NCI-H226 (cell line): ENCODE results near the gene RAI1.
"Not testable (repeated sequence)": the region's sequence is repeated elsewhere in the genome, so short reads cannot be mapped to it uniquely, and the experiment has no call there.

Experiments
- DNase-seq: peaks from one replicate; pipeline ENCODE4 v3.0.0-alpha.2; 2015

The RAI1 gene

GRCh38 chr17:17680477-17681186 lies 626 bp upstream of the RAI1 start:
- no peak for DNase-seq

GRCh38 chr17:17681744-17682292 lies 560 bp downstream of the RAI1 start:
- no peak for DNase-seq

DNA sequence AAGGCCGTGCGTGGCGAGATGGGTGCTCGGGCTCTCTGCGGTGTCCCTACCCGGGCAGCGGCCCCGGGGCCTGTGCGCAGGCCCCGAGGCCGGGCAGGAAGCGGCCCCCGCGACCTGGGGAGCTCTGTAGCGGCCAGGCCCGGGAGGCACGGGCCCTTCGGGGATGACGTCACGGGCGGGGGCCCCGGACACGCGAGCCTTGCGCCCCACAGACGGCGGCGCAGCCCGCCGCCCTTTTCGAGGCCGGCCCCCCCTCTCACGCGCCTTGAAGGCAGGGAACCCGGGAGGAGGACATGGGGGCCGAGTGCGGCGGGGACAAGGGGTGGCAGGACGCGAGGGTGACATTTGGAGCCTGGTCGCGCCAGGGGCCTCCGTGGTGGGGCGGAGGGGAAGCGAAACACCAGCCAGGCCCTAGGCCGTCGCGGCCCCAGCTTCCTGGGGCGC lies 1.1 kb downstream of the RAI1 start:
- DNase-seq = peak; percentile 53

DNA sequence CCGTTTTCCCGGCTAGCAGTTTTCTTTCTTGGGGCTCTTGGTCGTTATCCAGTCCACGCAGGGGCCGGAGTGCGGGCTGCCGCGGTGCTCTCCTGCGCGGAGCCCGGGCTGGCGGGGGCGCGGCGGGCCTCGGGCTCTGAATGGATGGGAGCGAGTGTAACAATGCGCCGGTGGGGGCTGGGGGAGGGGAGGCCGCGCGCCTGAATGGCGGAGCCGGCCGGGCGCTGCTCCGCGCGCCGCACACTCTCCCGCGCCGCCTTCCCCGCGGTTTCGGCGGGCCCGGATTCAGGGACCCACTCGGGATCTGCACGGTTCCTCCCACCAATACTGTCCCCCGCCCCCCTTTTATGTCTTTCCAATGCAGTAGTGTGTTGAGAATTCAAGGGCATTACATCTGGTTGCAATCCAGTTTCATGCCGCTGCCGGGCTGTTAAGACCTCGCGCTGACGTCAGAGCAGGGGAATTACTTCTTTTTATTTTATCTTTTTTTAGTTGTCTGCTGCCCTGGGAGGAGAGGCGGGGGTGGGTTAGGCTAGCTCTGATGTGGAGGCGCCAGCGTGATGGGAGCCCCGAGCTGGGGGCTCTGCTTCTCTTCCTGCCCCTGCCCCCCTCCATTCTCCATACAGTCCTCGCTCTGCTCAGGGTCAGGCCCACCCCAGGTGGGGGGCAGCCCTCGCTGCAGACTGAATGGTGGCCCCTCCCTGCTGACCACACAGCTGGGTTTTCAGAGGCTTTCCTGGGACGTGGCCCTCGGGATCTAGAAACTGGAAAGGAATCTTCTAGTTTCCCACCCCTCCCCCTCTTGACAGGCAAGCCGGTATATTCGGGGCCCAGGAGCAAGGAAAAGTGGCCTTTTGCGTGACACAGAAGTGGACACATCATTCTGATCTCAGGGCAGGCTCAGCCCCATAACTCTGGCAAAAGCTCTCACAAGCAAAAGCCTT lies 1.8 kb downstream of the RAI1 start:
- DNase-seq = peak; percentile 80

- no peak for DNase-seq
These were observed 2.6 kb downstream of the RAI1 start for GRCh38 chr17:17683710-17684365.

DNA sequence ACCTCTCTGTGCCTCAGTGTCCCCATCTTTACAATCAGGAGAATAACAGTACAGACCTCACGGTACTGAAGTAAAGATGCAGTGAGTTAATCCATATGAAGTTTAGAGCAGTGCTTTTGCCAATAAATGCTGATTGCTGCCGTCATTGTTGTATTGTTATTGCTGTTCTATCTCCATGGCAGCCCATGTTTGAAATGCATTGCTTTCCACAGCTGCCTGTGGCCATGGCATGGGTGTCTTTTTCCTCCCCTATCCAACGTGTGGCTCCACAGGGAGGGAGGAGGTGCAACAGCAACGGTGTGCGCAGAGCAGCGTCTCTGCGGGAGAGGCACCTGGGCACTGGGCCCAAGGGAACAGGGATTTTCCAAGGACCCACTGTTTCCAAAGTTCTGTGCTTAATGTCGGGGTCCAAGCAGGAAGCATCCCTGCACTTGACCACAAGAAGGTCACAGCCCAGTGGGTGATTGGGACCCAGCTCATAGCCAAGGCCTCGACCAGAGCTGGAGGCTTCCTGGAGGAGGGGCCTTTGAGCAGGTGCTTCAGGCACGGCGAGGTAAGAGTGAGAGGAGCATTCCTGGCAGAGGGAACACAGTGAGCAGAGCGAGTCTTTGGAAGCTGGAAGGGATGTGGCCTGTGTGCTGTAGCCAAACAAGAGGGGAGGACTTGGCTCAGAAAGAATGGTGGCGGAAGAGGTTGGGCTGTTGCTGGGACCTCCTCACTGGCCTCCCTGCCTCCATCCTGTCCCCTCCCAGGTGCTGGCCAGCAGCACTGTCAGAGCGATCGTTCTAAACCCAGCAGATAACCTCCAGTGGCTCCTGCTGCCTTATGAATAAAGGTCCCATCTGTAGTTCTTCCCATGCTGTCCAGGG lies 3.9 kb downstream of the RAI1 start:
- DNase-seq = no peak

DNA sequence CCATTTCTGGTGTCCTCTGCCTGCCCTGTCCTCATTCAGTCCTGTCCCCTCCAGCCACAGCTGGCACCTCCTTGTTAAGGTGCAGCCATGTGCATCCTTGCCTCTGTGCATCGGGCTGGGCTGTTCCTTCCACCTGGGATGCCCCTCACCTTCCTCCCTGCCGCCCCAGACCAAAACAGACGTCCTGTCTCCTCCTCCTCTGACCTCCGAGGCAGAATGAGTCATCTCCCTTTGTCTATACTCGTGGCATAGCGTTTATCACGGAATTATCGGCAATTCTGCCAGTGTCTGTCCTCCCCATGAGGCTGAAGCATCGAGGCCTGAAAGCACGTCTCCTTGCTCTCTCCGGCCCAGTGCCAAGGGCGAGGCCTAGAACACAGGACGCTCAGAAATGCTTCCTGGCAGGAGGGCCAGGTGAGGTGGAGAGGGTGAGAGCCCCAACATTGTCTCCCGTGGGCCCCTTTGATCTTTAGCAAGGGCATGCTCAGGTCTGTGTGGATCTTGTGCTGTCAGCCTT lies 4.6 kb downstream of the RAI1 start:
- DNase-seq = peak; percentile 83

DNA sequence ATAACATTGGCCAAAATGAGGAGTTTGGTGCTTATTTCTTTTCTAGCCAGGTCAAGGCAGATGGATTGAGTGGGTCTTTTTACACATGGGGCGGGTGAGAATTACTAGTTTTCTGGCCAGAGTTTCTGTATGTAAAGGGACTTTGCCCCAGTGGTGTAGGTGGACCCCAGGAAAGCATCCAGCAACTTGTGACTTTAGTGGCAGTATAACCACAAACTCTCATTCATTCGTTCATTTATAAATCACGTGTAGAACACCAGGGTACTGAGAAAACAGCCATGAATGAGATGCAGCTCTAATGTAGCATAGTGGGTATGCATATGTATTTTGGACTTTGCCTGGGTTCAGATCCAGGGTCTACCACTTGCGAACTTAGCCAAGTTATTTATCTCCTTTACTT lies 8.1 kb downstream of the RAI1 start:
- DNase-seq = no peak

DNA sequence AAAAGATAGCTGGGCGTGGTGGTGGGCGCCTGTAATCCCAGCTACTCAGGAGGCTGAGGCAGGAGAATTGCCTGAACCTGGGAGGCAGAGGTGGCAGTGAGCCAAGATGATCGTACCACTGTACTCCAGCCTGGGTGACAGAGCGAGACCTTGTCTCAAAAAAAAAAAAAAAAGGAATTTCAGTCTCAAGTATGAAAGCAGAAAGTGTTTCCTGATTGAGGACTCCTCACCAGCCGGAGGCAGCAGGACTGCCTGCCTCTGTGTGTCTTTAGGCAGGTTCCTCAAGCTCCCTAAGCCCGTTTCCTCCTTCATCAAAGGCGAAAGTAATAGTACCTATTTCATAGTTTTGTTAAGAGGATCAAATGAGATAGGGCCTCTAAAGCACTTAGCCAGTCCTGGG lies 9.0 kb downstream of the RAI1 start:
- not testable (repeated sequence) for DNase-seq

- DNase-seq = no peak
These were observed 10.4 kb downstream of the RAI1 start for GRCh38 chr17:17691468-17692263.

DNA sequence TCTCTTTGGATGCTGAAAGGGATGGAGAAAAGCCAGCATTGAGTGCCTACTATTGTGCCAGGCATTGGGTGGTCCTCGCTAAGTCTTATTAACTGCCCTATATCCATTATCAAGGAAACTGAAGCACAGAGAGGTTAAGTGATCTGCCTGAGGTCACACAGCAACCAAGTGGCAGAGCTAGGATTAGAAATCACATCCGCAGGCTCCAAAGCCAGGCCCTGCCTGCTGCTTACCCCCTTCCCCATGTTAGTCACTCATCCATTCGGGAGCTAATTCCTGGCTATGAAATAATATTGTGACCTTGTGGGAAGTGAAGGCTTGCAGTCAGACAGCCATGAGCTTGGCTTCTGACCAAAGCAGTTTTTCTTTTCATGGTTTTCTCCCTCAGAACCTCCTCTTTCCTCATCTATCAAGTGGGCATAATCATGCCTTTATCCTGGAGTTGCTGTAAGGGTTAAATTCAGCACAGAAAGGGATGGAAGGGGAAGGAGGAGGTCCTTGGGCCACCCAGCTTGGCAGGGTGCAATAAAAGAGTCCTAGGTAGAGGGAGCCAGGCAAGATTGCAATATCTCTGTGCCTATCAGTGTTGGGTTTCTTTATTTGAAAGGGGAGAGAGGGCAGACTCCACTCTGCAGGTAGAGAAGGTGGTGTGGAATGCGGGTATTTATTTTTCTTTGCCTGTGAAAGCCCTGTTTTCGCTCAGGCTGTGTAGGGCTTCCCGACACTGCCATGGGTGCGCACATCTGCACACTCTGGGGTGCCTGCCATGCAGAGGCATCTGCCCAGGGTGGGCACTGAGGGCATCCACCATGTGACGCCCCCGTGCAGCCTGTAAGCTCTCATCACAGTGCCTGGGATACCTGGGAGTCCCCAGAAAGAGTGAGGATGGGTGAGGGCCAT lies 11.3 kb downstream of the RAI1 start:
- no peak for DNase-seq

DNA sequence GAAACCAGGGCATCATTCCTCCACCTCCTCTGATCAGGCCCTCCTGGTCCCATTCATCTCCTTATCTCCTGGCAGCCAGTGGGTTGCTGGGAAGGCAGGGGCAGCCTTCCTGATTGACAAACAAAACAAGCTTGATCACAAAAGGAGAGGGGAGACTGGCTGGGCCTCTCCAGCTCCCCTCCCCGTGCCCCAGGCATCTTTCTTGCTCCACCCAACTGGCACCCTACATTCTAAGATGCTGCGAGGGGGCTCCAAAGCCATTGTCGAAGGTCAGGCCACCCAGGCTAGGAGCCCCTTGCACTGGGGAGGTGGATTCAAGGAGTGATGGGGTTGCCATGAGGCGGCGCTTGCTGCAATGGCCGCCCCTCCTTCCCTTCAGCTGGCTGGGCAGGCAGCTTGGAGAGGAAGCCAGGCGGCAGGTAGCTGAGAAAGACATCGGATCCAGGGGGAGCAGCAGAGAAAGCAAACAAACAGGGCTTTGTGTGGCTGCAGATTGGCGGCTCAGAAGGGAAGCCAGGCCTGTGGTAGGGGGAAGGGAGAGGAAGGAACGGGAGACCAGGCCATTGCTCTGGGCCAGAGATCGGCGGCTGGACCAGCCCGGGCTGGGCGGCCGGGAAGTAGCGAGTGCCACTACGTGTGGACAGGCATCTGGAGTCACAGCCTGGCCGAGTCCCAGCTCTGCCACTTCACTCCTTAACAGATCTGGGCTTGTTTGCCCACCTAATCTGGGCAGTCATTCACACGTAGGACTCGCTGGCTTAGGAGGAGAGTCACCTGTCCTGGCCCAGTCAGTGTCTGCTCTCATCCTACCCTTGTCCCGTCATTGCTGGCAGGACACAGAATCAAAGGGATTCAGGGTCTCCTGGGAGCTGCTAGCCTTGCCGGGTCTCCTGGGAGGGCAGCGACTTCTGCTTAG lies 12.3 kb downstream of the RAI1 start:
- no peak for DNase-seq

GRCh38 chr17:17694169-17695081 lies 13.2 kb downstream of the RAI1 start:
- peak; percentile 85 for DNase-seq

DNA sequence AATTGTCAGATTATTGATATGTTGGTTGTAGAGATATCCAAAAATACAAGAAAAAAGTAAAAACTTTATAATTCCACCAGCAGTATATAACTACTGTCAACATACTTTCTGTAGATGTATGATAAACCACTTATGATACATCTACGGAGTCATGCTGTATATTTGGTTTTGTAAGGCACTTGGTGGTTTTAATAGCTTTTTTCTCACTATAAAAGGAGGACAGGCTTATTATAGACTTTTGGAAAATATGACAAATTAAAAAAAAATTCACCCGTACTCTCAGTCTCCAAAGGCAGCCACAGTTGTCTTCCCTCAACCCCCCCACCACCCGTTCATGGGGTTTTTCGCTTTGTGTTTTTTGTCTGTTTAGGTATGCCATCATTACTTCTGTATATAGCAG lies 14.8 kb downstream of the RAI1 start:
- DNase-seq = no peak

DNA sequence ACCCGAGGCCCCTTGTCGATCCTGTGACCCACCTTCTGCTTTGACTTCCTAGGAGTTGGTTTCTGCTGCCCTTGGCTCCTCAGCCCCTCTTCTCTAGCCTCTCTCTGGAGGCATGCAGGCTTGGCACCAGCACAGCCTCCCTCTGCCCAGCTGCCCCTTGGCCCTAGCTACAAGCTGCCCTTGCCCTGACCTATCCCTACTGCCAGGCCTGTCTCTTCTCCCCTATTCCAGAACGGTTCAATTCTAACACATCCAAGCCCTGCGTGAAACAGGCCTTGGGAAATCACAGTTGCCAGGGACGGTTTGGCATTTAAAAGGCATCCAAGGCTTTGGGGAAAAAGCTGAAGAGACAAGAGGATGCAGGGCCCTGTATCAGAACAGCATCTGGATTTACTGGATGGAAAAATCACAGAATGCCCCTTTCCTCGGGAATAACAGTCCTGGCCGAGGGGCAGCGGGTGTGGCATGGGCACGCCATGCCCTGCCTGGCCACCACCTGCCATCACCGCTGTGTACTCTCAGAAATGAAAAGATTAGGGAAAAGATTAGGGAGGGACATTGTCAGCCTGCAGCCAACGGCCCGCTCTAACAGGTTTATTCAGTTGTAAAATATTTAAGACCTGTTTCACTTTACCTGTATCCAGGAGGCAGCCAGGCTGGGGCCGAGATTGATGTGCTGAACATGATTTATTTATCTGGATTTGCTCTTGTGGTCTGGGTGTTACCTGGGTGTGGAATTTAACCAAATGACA lies 15.8 kb downstream of the RAI1 start:
- DNase-seq = no peak

GRCh38 chr17:17698371-17698770 lies 17.1 kb downstream of the RAI1 start:
- DNase-seq = no peak

GRCh38 chr17:17698869-17699351 lies 17.7 kb downstream of the RAI1 start:
- peak; percentile 61 for DNase-seq
